Hepatocyte (in vitro differentiated cells): ENCODE data around the gene NCBP3.

ENCODE experiments used
- CTCF ChIP-seq: fragments of 200-600 bp; sonication (generic); IDR thresholded peaks from 2 replicates; pipeline ENCODE4 v1.5.1; 2016; ENCODE audit warnings: antibody characterized with exemption, mild to moderate bottlenecking; ENCODE audit not compliant: poor library complexity
- EZH2 ChIP-seq: fragments of 200-600 bp; sonication (generic); IDR thresholded peaks from 2 replicates; pipeline ENCODE4 v1.6.1; 2016; ENCODE audit warnings: antibody characterized with exemption, mild to moderate bottlenecking, borderline replicate concordance

GRCh38 chr17:3798273-3799180 lies 47.5 kb downstream of the NCBP3 start:
- TF ChIP-seq CTCF (no peak), EZH2 (no peak)
